22Rv1 (cell line): ENCODE results near the gene PPP1R15B.

ENCODE experiments used
- ZFX ChIP-seq: fragments of 450-650 bp; IDR thresholded peaks from 2 replicates; pipeline ENCODE4 v1.6.1; 2017; ENCODE audit warnings: antibody characterized with exemption, borderline replicate concordance
- TF ChIP-seq, protein P1 (sequence below): fragments of 450-650 bp; IDR thresholded peaks from 2 replicates; pipeline ENCODE4 v1.5.1; 2017; ENCODE audit warnings: mild to moderate bottlenecking

DNA sequence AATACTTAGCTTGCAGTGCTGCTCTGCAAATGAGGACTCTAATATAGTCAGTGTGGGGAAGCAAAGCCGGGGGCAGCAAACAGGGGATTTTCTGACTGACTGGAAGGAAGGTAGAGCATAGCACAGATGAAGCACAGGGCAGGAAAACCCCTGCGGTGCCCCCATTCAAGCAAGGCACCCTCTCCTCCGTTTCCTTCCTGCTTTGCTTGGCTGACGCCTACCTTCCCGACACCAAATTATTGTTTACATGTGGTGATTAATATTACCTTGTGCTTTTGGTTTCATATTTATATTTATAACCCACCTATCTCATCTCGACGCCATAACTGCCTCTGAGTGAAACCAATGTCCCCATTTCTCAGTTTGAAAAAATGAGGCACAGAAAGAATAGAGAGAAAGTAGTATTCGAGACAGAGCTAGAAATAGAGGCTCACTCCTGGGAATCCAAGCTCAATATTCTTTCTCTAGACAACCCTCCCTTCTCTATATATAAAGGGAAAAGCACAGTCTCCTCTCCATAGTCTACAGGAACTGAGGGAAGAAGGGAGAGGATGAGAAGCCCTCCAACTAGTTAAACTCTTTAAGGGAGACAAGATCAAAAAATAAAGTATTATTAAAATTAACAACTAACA is 41.6 kb upstream of the PPP1R15B start:
- TF ChIP-seq, protein P1, sequence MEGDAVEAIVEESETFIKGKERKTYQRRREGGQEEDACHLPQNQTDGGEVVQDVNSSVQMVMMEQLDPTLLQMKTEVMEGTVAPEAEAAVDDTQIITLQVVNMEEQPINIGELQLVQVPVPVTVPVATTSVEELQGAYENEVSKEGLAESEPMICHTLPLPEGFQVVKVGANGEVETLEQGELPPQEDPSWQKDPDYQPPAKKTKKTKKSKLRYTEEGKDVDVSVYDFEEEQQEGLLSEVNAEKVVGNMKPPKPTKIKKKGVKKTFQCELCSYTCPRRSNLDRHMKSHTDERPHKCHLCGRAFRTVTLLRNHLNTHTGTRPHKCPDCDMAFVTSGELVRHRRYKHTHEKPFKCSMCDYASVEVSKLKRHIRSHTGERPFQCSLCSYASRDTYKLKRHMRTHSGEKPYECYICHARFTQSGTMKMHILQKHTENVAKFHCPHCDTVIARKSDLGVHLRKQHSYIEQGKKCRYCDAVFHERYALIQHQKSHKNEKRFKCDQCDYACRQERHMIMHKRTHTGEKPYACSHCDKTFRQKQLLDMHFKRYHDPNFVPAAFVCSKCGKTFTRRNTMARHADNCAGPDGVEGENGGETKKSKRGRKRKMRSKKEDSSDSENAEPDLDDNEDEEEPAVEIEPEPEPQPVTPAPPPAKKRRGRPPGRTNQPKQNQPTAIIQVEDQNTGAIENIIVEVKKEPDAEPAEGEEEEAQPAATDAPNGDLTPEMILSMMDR, result no peak
- no peak for TF ChIP-seq ZFX
